Peyer's patch (tissue), 4 donors: ENCODE measurements around the gene BACH2. TPM values are rescaled to one million over a fixed set of nuclear protein-coding genes. Genes with fewer than 3 reads are reported as not detected.
"Not testable (repeated sequence)": the region's sequence is repeated elsewhere in the genome, so short reads cannot be mapped to it uniquely, and the experiment has no call there.

Experiments
- DNase-seq, 3 donors: peaks; one replicate each; pipeline ENCODE4 v3.0.0-alpha.2; 2017 to 2019
- H3K27ac ChIP-seq, 4 donors: fragments of 200-600 bp; sonication (generic); one replicate each; pipeline ENCODE4 v1.5.1; 2016 to 2019
- H3K27me3 ChIP-seq, 2 donors: fragments of 200-600 bp; sonication (generic); one replicate each; pipeline ENCODE4 v1.5.1; 2019
- H3K36me3 ChIP-seq, 3 donors: fragments of 200-600 bp; sonication (generic); one replicate each; pipeline ENCODE4 v1.5.1; 2016 to 2019
- H3K4me1 ChIP-seq, 4 donors: fragments of 200-600 bp; sonication (generic); one replicate each; pipeline ENCODE4 v1.5.1; 2016 to 2019
- H3K4me3 ChIP-seq, 4 donors: fragments of 200-600 bp; sonication (generic); 1 replicate in 3 of 4; 2 replicates in 1 of 4; pipeline ENCODE4 v1.5.1; 2016 to 2019; ENCODE audit warnings: mild to moderate bottlenecking in 1 of 4
- H3K9me3 ChIP-seq, 4 donors: fragments of 200-600 bp; sonication (generic); one replicate each; pipeline ENCODE4 v1.5.1; 2016 to 2019; ENCODE audit warnings: mild to moderate bottlenecking in 1 of 4
- POLR2A ChIP-seq, 2 donors: fragments of 450-650 bp; IDR thresholded peaks; one replicate each; pipeline ENCODE4 v1.5.1; 2017; ENCODE audit warnings: antibody characterized with exemption in 2 of 2, mild to moderate bottlenecking in 2 of 2, moderate library complexity in 2 of 2
- total RNA-seq, 4 donors: library from RNA; depleted of rRNA; stranded (reverse); fragments of >200 nt; gene quantifications; one replicate each; pipeline ENCODE4 v1.1.0, GENCODE V29; 2016
- TF ChIP-seq, protein P1 (sequence below), 6 experiments: fragments of 450-650 bp in 4 of 6; fragments of 200-600 bp in 2 of 6; sonication (generic) in 1 of 6; IDR thresholded peaks; one replicate each; pipeline ENCODE4 v1.5.1; 2017 to 2019; ENCODE audit warnings: antibody characterized with exemption in 6 of 6, mild to moderate bottlenecking in 3 of 6, moderate library complexity in 1 of 6

Gene BACH2
- total RNA-seq, 4 donors from 2014 or later: 0.18 to 26.4 (median 8.2) TPM

DNA sequence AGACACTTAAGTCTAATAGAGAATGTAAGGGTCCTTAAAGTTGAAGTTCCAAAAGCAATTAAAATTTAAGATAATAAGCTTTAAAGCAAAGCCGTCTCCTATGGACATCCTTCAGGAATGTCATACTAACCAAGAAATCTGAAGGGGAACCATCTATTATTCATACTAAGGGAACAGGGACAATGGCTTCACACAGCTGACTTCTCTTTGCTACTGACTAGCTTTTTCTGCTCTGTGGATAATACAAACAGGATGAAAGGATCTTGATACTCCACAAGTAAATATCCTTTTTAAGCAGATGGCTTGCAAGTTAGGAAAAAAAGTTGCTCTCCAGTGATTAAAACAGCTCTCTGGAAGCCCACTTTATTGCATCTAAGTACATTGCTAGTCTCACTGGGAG is 178.6 kb downstream of the BACH2 start:
- Histone ChIP-seq H3K9me3 (no peaks in the 10 kb centered on the region), H3K27ac (no peak overlapping the region), H3K27me3 (no peaks in the 10 kb centered on the region), H3K4me3 (no peak overlapping the region), H3K4me1 (no peaks in the 10 kb centered on the region), H3K36me3 (no peaks in the 10 kb centered on the region)
- DNase-seq: no peak
- TF ChIP-seq, protein P1, sequence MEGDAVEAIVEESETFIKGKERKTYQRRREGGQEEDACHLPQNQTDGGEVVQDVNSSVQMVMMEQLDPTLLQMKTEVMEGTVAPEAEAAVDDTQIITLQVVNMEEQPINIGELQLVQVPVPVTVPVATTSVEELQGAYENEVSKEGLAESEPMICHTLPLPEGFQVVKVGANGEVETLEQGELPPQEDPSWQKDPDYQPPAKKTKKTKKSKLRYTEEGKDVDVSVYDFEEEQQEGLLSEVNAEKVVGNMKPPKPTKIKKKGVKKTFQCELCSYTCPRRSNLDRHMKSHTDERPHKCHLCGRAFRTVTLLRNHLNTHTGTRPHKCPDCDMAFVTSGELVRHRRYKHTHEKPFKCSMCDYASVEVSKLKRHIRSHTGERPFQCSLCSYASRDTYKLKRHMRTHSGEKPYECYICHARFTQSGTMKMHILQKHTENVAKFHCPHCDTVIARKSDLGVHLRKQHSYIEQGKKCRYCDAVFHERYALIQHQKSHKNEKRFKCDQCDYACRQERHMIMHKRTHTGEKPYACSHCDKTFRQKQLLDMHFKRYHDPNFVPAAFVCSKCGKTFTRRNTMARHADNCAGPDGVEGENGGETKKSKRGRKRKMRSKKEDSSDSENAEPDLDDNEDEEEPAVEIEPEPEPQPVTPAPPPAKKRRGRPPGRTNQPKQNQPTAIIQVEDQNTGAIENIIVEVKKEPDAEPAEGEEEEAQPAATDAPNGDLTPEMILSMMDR (IDR thresholded peaks at IDR 0.05): no peak
- TF ChIP-seq POLR2A (IDR thresholded peaks at IDR 0.05): no peak

GRCh38 chr6:90116126-90116525 is 180.5 kb downstream of the BACH2 start:
- H3K27ac ChIP-seq, H3K4me1 ChIP-seq, DNase-seq, H3K4me3 ChIP-seq, H3K9me3 ChIP-seq, H3K36me3 ChIP-seq, H3K27me3 ChIP-seq: not testable (repeated sequence)

DNA sequence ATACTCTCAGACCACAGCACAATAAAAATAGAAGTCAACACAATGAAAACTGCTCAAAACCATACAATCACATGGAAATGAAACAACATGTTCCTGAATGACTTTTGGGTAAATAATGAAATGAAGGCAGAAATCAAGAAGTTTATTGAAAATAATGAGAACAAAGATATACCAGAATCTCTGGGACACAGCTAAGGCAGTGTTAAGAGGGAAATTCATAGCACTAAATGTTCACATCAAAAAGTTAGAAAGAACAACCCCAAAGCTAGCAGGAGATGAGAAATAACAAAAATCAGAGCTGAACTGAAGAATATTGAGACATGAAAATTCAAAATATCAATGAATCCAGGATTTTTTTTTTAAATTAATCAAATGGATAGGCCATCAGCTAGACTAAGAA is 183.3 kb downstream of the BACH2 start:
- Histone ChIP-seq H3K4me1 (peaks cover 0 to 4% (median 0%) of the 10 kb centered on the region in 4 donors), H3K27ac (no peak overlapping the region), H3K36me3 (no peaks in the 10 kb centered on the region), H3K27me3 (no peaks in the 10 kb centered on the region), H3K4me3 (no peak overlapping the region), H3K9me3 (no peaks in the 10 kb centered on the region)
- DNase-seq: no peak
- TF ChIP-seq, protein P1 (IDR thresholded peaks at IDR 0.05): no peak
- no peak for TF ChIP-seq POLR2A (IDR thresholded peaks at IDR 0.05)

DNA sequence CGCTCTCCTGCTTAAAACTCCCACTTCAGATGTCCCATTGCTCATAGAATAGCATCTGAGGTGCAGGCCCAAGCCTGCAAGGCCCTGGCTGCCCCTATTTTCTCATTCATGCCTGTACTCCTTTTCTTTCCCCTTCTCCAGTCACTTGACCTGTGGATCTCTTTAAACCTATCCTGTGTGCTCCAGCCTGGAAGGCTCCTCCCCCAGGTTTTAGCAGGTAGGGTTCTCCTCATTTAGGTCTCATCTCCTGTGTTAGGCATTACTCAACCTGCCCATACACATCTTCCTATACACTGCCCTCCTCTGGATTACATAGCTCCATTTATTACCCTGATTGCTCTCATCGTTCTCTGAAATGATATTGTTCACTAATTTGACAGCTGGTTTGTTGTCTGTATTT is 185.3 kb downstream of the BACH2 start:
- Histone ChIP-seq H3K27ac (no peak overlapping the region), H3K36me3 (no peaks in the 10 kb centered on the region), H3K27me3 (no peaks in the 10 kb centered on the region), H3K9me3 (no peaks in the 10 kb centered on the region), H3K4me3 (no peak overlapping the region), H3K4me1 (peaks cover 0 to 4% (median 0%) of the 10 kb centered on the region in 4 donors)
- no peak for DNase-seq
- TF ChIP-seq, protein P1 (IDR thresholded peaks at IDR 0.05): no peak
- no peak for TF ChIP-seq POLR2A (IDR thresholded peaks at IDR 0.05)

DNA sequence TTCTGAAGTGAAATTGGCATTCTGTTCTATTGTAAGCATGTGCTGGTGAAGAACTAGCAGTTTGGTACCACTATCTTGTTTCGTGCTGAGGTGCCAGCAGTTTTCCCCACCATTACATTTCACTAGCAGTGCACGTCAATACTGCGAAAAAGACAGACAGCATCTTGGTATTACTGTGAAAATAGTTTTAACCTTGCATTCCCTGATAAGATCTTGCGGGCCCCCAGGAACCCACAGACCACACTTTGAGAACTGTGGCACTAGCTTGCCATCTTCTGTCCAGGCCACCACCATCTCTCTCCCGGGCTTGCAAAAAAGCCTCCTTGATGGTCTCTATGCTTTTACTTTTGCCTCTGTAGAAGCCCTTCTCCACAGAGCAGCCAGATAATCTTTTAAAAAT is 185.7 kb downstream of the BACH2 start:
- Histone ChIP-seq H3K4me1 (peaks cover 0 to 4% (median 0%) of the 10 kb centered on the region in 4 donors), H3K4me3 (no peak overlapping the region), H3K36me3 (no peaks in the 10 kb centered on the region), H3K27me3 (no peaks in the 10 kb centered on the region), H3K27ac (no peak overlapping the region), H3K9me3 (no peaks in the 10 kb centered on the region)
- TF ChIP-seq, protein P1 (IDR thresholded peaks at IDR 0.05): no peak
- TF ChIP-seq POLR2A (IDR thresholded peaks at IDR 0.05): no peak
- no peak for DNase-seq

DNA sequence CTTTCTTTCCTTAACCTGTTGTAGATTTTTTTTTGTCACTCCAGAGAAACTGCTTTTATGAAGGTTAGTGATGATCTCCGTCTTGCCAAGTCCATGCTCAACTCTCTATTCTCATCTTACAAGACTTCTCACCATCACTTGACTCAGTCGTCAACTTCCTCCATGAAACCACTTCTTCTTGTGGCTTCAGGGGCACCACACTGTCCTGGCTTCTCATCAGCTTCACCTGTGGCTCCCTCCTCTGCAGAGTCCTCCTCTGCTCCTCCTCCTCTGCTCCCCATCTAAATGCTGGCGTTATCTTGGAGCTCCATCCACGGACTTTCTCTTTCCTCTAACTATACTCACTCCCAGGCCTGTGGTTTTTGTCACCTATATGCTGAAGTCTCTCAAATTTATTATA is 187.5 kb downstream of the BACH2 start:
- TF ChIP-seq, protein P1 (IDR thresholded peaks at IDR 0.05): no peak
- no peak for TF ChIP-seq POLR2A (IDR thresholded peaks at IDR 0.05)
- Histone ChIP-seq H3K4me3 (no peak overlapping the region), H3K9me3 (no peaks in the 10 kb centered on the region), H3K36me3 (no peaks in the 10 kb centered on the region), H3K27ac (peak overlapping the region in 1 of 4 donors; percentile 27), H3K27me3 (no peaks in the 10 kb centered on the region), H3K4me1 (peaks cover 0 to 4% (median 0%) of the 10 kb centered on the region in 4 donors)
- peak in 2 of 3 donors; percentile 49 to 65 for DNase-seq
